ENCODE results near the gene CHST7.
A peak's percentile ranks its signal among the peaks of the same experiment; 100 is the strongest.

Gene CHST7

GRCh38 chrX:46584736-46585135 lies 11.2 kb downstream of the CHST7 start:
- no peak for TF ChIP-seq CTCF (conservative IDR thresholded peaks at IDR 0.05)
- no peak overlapping the region for H3K27ac ChIP-seq

DNA sequence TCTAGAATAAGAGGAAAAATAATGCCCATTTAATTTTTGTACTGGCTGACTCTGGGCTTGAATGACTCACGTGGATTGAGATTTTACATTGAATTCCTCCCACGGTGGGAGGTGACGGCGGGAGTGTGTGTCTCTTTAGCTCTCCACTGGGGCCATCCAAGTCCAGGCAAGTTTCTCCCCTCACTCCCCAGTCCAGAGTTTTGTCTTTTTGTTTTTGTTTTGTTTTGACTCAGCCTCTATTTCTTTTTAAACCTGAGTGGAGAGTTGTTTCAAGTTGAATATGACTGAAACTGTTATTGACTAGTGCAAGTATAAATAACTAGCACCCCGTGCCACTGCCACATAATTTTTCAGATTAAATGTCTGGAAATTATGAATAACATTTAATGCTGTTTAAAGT lies 13.6 kb downstream of the CHST7 start:
- H3K27ac ChIP-seq = no peak overlapping the region
- TF ChIP-seq CTCF (conservative IDR thresholded peaks at IDR 0.05) = no peak

- H3K27ac ChIP-seq = no peak overlapping the region
- TF ChIP-seq CTCF (conservative IDR thresholded peaks at IDR 0.05) = no peak
These were observed 14.2 kb downstream of the CHST7 start for GRCh38 chrX:46587753-46588171.

DNA sequence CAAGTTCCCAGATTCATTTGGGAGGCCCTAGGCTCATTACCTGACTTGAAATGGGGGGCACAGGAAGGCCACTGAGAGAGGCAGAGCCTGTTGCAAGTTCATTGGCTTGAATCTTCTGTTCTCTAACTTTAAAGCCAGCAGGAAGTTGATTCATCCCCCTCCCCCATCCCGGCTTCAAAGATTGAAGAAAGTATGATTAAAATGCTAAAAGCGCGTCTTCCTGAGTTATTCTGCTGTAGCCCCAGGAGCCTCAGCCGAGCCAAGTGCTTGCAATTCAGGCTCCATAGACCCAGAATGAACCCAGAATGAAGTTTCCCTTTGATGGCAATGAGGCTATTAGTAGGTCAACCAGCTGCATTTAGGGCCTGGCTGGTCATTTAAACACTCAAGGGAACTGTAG lies 14.7 kb downstream of the CHST7 start:
- H3K27ac ChIP-seq = no peak overlapping the region
- TF ChIP-seq CTCF (conservative IDR thresholded peaks at IDR 0.05) = no peak

DNA sequence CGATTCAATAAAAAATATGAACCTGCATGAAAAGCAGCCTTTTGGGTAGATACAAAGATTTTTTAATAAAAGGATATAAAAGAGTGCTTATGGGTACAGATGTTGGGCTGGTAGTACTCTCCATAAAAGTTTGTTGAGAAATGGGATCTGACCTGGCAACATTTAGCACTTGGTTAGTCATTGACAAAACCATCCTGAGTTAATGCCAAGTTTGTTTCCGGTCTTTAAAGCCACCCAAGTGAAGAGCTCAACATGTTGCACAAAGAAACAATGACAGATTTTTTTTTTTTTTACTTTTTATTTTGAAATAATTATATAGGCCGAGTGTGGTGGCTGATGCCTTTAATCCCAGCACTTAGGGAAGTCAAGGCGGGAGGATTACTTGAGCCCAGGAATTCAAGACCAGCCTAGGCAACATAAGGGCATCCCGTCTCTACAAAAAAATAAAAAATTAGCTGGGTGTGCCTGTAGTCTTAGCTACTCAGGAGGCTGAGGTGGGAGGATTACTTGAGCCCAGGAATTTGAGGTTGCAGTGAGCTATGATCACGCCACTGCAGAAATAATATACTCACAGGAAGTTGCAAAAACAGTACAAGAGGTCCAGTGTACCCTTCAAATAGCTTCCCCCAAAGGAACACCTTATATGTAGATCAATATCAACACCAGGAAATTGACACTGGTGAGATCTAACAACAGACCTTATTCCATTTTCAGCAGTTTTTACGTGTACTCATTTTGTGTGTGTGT lies 16.6 kb downstream of the CHST7 start:
- no peak for TF ChIP-seq CTCF (conservative IDR thresholded peaks at IDR 0.05)
- peak overlapping the region; percentile 39 for H3K27ac ChIP-seq

DNA sequence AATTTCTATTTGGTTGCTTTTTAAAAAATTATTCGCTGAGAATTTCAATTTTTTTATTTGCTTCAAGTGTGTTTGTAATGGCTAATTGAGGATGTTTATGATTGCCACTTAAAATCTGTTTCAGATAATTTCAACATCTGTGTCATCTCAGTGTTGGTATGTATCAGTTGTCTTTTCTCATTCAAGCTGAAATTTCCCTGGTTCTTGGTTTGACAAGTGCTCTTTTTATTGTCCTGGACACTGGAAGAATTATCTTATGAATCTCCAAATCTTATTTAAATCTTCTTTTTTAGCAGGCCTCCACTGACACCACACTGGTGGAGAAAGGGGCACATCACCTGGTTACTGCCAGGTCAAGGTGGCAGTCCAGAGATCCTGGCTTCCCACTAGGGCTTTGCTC lies 21.5 kb downstream of the CHST7 start:
- no peak for TF ChIP-seq CTCF (conservative IDR thresholded peaks at IDR 0.05)
- no peak overlapping the region for H3K27ac ChIP-seq

GRCh38 chrX:46597208-46597607 lies 23.6 kb downstream of the CHST7 start:
- H3K27ac ChIP-seq = no peak overlapping the region
- TF ChIP-seq CTCF (conservative IDR thresholded peaks at IDR 0.05) = no peak

All from VCaP (cell line).